NCI-H128 (cell line): ENCODE results near the gene BTN2A1.
"Not testable (repeated sequence)": the region's sequence is repeated elsewhere in the genome, so short reads cannot be mapped to it uniquely, and the experiment has no call there.

Source experiments
- DNase-seq: peaks from one replicate; lab custom pipeline; 2025; ENCODE audit not compliant: unreplicated experiment; lab: John Stamatoyannopoulos, UW

The BTN2A1 gene

GRCh38 chr6:26432627-26433201 lies 25.0 kb upstream of the BTN2A1 start:
- DNase-seq, result no peak

GRCh38 chr6:26433680-26434079 lies 24.1 kb upstream of the BTN2A1 start:
- not testable (repeated sequence) for DNase-seq

DNA sequence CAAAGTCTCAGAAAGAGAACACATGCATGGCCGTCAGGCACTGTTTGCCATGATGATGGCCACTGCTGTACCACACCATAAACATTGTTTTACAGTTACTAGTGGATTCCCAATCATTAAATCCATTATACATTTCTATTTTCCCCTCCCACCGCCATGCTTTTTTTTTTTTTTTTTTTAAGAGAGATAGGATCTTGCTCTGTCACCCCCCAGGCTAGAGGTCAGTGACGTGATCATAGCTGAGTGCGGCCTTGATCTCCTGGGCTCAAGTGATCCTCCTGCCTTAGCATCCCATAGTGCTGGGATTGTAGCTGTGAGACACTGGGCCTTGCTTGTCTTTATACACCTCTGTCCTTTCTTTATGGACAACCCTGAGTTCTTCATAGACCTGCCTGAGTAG lies 21.7 kb upstream of the BTN2A1 start:
- no peak for DNase-seq

- DNase-seq, result no peak
Measured at GRCh38 chr6:26437550-26437949, 20.2 kb upstream of the BTN2A1 start.

DNA sequence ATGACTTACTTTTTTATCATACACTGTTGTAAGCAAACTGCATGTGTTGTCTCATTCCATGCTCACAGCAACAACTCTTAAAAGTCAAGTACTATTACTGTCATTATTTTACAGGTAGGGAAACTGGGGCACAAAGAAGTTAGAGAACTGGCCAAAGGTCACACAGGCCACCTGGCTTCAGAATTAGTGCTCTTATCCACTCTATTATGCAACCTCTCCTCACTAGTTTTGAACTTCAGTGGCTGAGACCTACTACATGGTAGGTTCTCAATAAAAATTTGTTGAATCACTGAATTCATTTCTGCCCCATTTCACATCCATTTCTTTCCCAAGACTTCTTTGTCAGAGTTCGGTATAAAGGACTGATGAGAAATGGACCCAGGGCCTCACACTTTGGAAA lies 19.8 kb upstream of the BTN2A1 start:
- no peak for DNase-seq

DNA sequence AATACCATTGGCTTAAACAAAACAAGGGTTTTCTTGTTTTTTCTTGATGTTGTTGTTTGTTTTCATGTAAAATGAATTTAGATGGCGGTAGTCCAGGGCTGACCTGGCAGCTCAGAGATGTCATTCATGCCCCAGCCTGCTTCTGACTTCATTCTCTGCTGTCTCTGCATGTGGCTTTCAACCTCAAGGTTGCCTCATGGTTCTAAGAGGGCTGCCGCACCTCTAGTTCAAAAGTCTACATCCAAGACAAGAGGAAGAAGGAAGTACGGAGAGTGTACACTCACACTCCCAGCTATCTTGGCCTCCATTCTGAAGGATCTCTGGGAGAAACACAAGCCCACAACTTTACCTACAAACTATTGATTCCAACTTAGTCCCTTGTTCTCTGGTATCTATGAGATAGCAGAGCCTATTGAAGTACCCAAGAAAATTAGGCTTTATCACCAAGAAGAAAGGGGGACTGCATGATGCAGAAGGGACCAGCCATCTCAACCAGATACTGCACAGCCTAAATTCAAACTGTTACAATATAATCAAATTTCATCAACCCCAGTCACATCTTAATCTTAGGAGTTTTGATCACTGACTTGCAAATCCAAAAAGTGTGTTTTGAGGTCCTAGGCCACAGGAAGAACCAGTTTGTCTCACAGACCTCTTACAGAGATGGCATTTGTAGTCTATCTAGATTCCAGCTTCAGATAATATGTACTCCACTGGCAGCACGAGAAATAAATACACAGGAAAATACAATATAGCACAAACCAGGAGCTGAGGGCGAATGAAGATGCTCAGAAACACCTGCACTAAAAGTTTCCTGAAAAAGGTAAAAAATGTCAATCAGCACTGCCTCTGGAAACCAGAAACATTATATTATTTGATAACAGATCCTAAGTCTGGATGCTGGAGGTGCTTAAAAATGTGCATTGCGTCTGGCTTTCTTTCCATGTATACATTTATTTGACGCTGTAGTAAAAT lies 18.3 kb upstream of the BTN2A1 start:
- no peak for DNase-seq

GRCh38 chr6:26440977-26441358 lies 16.8 kb upstream of the BTN2A1 start:
- DNase-seq, result no peak

- no peak for DNase-seq
Measured at GRCh38 chr6:26441977-26442376, 15.8 kb upstream of the BTN2A1 start.

DNA sequence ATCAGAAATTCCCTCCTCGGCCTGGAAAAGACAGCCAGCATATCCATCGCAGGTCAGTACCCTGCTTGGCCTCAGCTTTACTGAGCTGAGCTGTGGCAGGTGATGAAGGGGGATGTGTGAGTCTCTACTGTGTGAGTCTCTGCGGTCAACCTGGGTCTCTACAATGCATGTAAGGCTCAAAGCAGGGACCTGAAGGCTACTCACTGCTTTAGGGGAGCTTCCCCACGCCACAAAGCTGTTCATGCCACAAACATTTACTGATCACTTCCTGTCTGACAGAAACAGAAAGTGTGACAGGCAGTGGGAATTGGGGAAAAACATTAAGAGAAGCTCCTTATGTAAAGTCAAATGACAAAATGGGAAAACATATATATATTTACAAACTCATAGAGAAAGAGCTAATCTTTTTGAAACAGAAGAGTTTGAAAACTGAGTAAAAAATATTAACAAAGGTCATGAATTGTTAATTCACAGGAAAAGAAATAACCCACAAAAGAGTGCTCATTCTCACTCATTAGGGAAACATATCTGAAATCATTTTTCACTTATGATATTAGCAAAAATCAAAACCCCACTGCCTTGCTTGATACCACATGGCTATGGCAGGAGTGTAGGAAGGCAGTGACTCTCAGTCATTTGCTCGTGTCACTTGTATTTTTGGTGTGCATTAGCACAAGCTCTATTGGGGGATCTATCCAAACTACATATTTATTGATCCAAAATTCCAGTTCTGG lies 11.7 kb upstream of the BTN2A1 start:
- no peak for DNase-seq

DNA sequence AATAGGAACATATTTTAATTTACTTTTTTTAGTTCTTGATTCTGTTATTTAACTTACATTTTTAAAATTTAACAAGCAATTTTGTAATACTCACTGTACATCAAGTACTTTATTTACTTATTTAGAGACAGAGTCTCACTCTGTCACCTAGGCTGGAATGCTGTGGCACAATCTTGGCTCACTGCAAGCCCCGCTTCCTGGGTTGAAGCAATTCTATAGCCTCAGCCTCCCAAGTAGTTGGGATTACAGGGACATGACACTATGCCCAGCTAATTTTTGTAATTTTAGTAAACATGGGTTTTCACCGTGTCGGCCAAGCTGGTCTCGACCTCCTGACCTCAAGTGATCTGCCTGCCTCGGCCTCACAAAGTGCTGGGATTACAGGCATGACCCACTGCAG lies 10.5 kb upstream of the BTN2A1 start:
- DNase-seq, result no peak

DNA sequence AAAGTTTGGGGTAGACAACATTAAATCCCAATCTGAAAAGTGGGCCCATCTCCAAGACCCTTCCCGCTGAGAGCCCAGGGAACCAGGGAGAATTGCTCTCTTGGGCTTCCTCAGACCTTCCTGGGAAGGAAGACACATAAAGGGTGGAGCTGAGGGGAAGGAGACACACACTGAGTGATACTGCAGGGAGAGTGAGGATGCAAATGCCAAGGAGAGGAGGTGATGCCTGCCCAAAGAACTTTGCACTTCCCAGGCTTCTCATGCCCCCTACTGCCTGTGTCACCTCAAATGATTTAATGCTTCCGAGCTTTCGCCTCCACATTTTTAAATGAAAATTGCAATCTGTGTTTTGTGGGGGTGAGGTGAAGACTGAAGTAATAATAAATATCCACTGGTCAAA lies 7.5 kb upstream of the BTN2A1 start:
- DNase-seq, result no peak

- DNase-seq, result no peak
Measured at GRCh38 chr6:26452631-26453235, 5.0 kb upstream of the BTN2A1 start.

- DNase-seq, result no peak
Measured at GRCh38 chr6:26454631-26455030, 3.1 kb upstream of the BTN2A1 start.

DNA sequence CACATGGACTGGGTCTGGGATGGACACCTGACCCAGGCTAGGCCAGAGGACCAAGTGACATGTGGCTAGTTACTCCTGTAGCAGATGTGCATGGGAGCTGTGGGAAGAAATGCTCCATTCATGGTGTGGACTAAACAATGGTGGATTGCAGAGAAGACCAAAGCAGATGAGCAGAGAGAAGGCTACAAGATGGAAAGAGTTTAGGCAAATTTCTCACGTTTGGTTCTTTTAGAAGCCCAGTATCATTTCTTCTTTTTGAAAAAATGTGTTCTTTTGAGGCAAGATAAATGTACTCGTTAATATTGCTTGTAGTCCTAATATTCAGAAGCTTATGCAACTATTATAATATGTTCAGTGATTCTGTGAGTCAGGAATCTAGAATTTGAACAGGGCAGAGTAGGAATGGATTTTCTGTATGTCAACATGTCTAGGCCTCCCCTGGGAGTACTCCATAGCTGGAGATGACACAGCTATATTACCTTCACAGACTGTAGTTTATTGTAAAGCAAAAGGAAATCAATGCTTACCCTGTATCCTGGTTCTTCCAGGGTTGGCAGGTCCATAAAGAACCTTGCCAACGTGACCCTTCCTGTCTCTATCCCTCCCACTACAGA lies 2.3 kb upstream of the BTN2A1 start:
- DNase-seq, result no peak

DNA sequence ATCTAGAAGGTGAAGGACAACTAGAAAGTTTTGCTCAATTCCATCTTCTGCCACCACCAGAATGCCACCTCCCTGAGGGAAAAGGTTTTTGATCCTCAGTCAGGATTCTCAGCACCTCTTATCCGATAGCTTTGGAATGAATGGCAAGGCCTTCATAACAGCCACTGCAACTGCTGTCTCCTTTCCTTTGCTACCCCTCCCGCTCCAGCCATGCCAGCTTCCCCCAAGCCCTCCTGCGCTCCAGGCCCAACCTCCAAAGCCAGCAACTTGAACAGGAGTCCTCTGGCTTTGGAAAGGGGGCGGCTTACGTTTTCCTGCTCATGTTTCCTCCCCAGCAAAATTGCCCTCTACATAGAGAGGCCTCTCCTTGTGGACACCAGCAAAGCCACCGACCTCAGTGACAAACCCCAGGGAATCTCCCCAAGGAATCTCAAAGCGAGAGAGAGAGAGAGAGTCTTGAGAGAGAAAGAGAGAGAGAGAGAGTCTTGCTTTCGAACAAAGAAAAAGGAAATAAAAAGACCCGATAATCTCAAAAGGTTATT lies 420 bp upstream of the BTN2A1 start:
- DNase-seq, result no peak

DNA sequence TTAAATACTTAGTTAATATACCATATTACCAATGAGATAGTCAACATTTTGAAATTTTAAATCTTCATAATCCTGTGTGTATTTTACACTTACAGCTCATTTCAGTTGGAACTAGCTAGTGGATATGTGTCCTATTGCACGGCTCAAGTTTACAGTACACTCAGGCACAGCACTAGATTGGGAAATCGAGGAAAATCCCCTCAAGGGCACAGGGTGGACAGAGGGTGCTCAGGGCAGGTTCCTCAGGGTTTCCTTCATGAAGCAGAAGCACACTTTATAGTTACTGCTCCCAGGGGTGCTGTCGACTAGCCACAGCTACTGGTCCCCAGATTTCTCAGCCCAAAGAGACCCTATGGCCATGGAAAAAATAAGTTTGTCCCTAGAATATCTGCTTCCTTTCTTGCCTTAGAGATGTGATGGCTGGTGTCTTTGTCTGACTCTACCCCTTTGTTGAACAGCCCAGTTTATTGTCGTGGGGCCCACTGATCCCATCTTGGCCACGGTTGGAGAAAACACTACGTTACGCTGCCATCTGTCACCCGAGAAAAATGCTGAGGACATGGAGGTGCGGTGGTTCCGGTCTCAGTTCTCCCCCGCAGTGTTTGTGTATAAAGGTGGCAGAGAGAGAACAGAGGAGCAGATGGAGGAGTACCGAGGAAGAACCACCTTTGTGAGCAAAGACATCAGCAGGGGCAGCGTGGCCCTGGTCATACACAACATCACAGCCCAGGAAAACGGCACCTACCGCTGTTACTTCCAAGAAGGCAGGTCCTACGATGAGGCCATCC lies 1.5 kb downstream of the BTN2A1 start:
- no peak for DNase-seq

DNA sequence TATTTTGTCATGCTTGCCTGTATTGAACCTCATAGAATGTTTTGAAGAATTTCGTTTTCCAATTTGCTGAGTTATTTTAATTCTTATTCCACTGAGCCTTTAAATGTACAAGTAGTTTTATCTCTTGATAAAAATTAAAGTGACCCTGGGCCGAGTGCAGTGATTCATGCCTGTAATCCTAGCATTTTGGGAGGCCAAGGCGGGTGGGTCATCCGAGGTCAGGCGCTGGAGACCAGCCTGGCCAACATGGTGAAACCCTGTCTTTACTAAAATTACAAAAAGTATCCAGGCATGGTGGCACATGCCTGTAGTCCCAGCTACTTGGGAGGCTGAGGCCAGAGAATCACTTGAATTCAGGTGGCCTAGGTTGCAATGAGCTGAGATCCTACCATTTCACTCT lies 3.6 kb downstream of the BTN2A1 start:
- not testable (repeated sequence) for DNase-seq

DNA sequence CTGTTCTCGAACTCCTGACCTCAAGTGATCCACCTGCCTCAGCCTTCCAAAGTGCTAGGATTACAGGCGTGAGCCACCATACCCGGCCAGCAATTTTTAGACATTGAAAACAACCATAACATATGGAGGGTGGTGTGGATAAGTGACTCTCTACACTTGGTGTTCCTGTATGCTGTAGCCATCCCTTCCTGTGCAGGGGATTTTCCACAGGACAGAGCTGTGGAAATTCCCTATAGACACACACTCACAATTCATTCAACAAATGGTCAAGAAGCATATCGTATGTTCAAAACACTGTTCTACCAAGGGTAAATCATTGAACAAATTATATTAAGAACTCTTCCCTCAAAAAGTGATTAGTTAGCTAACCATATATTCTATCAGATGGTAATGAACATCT lies 6.3 kb downstream of the BTN2A1 start:
- no peak for DNase-seq

DNA sequence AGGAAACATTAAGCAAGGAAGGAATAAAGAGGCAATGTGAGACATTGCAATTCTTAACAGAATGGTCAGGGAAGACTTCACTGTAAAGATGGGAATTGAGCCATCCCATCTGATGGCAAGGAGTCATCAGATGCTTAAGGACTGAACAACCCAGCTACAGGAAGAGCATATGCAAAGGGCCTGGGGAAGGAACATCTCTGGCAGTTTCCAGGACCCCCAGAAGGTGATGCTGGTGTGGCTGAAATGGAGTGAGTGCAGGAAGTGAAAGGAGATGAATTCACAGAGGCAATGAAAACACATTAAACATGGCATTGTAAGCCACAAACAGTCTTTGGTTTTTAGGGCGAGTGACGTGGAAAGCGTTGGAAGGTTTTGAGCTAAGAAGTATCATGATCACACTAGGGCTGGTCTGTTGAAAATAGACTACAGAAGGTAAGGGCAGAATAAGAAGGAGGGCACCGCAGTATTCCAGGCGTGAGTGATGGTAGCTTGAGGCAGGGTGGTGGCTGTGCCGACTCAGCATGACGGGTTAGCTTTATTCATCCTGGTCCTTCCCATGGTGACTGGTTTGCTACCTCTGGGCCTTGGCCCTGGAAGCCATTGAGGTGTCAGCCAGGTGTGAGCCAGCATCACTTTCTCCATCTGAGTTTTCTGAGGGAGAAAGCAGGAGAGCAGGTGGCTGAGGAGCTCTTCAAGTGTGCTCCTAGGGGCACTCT lies 6.8 kb downstream of the BTN2A1 start:
- no peak for DNase-seq
